ENCODE results near the gene CFH.
"Not testable (repeated sequence)": the region's sequence is repeated elsewhere in the genome, so short reads cannot be mapped to it uniquely, and the experiment has no call there.

The CFH gene

DNA sequence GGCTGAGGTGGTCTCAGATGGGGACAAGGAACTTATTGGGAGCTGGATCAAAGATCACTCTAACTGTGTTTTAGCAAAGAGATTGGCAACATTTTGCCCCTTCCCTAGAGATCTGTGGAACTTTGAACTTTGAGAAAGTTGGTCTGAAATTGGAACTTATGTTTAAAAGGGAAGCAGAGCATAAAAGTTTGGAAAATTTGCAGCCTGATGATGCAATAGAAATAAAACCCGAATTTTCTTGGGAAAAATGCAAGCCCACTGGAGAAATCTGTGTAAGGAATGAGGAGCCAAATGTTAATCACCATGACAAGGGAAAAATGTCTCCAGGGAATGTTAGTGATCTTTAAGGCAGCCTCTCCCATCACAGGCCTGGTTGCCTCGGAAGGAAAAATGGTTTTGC lies 17.2 kb downstream of the CFH start:
- no peak for DNase-seq

DNA sequence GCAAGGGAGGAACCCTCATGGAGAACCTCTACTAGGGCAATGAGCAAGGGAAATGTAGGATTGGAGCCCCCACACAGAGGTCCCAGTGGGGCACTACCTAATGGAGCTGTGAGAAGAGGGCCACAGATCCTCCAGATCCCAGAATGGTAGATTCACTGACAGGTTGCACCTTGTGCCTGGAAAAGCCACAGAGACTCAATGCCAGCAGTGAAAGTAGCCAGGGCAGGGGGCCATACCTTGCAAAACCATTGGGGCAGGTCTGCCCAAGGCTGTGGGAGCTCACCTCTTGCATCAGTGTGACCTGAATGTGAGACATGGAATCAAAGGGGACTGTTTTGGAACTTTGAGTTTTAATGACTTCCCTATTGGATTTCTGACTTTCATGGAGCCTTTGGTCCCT lies 17.9 kb downstream of the CFH start:
- no peak for DNase-seq

DNA sequence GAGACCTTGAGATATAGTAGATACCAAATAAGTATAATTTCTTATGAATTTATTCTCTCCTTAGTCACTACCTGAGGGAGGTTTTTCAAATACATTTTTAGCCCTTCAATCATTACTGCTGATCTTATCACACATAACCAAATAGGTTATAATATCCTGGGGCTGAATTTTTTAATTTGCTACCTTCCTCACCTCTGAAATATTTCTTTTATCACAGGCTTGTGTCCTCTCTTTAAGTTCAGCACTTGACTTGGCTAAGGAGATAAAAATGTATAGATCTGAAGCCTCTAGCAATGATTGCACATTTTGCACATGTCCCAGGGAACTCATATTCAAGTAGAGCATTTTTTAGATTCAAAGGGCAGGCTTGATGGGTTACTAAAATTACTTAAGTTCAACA lies 23.1 kb downstream of the CFH start:
- DNase-seq = no peak

DNA sequence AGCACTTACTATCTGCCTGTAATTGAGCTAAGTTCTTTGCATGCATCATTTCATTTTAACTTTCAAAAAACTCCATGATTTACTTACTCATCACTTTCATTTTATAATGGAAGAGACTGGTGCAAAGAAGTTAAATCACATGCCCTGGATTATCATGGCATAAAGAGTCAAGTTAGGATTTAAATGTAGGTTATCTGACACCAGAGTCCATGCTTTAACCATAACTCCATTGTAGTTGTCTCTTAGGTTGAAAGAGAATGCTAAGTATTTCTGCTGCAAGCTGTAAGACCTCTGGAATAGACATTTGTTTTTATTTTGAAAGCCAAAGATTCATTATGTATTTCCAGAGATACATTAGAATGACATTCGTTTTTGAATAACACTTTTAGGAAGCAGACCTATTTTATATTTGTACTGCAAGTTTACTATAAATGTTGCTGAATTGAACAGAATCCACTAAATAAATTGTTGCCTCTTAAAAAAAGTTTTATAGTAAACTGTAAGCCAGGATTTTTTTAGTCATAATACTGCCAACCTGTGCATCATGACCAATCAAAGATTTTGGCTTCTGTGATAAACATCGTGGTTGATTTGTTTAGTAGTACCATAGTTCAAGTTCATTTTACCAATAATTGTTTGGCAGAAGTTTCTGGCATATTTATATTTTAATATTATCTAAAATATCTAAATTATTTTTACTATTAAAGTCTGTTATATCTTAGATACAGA lies 26.1 kb downstream of the CFH start:
- no peak for DNase-seq

DNA sequence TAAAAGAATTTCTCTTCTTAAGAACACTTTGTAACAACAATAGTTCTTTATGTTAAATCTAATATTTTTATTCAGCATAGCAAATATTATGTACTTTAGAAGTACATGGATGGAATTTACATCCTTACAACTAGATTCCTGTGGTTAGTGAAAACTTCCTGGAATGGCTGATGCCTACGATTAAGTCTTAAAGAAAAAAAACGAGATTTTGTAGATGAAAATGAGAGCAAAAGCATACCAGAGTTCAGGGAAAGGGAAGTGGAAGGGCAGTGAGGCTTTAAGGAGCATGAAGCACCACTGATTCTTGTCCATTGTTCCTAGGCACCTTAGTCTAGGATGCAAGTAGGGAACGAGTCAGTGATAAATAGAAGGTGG lies 26.7 kb downstream of the CFH start:
- DNase-seq = no peak

DNA sequence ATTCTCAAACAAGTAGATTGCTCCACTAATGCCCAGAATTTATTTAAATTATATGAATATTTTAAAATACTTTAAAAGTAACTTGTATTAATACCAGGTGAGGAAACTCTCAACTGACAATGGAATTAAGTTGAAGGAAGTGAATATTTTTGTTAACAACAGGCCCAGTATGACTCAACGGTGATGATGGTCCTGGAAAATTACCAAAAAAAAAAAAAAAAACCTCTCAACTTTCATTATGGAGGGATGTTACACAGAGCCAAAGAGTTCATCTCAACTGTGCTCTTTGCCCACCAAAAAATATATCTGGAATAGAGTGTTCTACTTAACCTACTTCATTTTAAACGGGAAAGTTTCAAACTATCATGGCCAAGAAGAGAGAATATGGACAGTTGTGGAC lies 28.3 kb downstream of the CFH start:
- no peak for DNase-seq

DNA sequence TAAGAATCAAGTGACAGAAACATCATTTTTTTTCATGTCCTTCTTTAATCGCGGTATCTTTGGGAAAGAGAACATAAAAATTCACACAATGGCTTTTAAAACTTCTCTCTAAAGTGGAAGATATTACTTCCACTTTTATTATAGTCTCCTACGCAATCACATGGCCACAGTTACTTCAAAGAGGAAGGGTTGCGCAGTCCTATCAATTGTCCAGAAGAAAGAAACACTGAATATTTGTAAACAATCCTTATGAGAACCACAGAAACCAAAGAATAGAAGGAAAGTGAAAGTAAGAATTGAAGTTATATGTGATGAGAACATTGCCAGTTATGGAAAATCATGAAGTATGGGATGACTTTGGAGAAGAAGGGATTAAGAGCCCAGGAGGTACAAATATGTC lies 32.6 kb downstream of the CFH start:
- no peak for DNase-seq

DNA sequence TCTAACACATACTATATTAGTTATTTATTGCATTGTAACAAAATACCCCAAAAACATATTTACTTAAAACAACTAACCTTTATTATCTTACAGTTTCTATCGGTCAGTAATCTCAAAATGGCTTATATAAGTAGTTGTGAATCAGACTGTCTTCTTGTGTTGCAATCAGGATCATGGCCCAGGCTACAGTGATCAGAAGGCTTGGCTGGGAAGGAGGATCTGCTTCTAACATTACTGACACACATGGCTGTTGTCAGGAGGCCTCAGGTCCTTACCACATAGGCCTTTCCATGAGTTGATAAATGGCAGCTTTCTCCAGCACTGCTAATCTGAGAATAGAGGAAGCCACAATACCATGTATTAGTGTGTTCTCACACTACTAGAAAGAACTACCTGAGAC lies 33.7 kb downstream of the CFH start:
- no peak for DNase-seq

DNA sequence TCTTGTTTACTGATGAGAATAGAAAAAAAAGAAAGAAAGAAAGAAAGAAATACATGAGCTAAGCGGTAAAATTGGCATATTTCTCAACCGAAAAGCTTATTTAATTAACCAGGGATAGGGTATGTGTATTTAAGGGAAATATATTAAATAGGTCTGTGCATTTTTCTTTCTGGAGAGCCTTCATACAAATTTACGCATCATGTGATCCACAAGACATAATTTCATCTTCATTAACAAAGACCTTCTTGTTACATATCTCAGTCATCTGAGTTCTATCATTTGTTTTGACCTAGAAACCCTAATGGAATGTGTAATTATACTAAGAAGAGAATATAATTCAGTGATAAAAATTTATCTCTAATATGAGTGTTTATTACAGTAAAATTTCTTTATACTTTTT lies 37.2 kb downstream of the CFH start:
- DNase-seq = no peak

DNA sequence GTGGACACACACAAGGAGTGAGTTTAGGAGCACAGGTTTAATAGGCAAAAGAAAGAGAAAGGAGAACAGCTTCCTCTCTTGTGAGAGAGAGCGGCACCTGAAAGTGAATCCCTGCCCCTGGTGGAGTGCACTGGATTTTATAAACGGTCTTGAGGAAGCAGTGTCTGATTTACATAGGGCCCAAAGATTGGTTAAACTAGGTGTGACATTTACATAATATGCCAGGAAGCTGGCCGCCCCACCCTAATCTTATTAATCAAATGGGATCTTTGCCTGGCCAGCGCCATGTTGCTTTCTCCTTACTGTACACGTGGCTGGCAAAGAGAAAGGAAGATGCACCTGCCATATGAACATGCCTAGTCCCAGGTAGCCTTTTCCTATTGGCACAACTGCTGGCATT lies 38.7 kb downstream of the CFH start:
- no peak for DNase-seq

DNA sequence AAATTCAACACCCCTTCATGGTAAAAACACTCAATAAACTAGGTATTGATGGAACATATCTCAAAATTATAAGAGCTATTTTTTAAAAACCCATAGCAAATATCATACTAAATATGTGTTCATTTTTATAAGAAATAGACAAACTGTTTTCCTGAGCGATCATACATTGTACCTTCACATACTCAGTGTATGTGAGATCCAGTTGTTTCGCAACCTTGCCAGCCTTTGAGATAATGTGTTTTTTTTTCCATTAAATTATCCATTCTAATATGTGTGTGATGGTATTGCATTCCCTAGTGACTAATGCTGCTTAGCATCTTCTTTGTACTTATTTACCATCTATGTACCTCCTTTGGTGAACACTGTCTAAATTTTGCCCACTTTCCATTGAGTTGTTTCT lies 47.1 kb downstream of the CFH start:
- no peak for DNase-seq

DNA sequence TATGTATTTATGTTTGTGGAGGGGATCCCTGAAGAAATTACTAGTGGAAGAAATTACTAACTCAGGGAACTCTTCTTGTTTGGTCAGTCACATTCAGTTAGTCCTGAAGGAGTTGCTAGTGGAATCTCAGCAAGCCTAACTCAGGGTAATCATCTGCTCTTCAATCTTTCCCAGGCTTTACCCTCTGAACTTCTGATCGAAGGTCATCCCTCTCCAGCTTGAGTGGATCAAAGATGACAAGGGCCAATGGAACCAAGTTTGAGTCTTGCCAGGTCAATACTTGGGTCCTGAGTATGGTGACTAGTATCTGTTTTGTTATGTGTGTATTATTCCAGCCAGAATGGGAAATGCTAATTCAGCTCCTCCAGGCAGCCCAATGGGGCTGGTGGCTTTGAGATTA lies 49.3 kb downstream of the CFH start:
- no peak for DNase-seq

DNA sequence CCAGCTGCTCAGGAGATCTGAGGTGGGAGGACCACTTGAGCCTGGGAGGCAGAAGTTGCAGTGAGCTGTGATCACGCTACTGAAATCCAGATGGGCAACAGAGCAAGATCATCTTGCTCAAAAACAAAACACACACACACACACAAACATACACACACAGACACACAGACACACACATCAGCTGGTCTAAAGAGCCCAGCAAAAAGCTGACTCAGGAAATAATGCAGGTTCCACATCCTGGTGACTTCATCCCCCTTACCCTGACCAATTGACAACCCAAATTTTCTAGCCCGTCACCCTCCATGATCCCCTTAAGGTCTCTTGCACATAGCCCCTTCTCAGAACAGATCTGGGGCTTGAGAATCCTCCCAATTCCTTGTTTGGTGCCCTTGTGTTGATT lies 58.0 kb downstream of the CFH start:
- not testable (repeated sequence) for DNase-seq

DNA sequence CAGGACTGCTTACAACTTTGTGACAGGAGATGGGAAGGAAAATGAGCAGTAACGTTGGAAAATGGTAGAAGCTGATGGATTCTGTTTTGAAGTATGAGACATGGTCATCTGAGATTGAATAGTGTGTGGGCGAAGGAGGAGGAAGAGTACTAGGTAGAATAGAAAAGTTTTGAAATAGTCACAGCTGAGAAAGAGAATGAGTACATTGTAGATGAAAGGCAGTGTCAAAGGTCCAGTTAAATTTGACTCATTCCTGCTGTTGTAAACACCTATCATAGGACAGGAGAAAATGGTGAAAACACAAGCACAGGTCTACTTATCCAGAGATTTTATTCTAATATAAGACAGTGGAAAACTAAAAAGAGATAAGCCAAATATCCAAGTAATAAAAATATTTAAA lies 66.0 kb downstream of the CFH start:
- no peak for DNase-seq

DNA sequence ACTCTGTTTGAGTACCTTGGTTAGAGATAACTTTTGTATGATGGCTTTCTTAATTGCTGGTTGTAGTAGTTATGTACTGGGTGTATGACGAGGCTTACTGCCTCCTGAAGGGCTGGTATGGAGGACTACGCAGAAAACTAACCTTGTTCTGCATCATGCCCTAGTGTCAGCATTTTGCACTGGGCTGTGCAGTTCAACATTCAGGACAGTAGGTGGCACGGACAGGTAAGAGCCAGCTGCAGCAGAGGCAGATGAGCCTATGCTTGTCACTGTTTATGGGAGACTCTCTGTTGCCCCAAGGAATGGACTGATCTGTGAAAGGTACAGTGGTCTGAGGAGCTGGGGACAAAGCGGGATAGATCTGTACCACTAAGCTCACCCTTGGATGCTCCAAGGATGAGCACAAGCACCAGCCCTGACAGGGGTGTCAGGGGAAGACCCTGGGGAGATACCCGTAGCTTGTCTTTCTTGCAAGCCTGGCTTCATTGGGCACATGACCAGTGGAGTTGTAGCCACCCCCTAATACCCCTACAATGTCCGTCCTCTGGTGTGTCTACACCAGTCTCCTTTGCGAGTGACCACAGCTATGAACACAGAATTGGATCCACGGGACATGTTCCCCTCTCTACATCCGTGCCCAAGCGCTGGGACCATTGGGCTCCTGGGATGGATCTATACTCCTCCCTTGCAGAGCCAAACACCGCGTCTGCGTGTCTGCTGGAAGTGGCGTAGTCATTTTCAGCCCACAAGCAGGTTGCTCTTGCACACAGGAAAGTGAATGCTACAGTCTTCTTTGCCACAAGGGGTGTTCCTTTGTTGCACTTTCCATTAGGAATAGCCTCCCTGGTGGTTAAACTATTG lies 71.7 kb downstream of the CFH start:
- DNase-seq = no peak

DNA sequence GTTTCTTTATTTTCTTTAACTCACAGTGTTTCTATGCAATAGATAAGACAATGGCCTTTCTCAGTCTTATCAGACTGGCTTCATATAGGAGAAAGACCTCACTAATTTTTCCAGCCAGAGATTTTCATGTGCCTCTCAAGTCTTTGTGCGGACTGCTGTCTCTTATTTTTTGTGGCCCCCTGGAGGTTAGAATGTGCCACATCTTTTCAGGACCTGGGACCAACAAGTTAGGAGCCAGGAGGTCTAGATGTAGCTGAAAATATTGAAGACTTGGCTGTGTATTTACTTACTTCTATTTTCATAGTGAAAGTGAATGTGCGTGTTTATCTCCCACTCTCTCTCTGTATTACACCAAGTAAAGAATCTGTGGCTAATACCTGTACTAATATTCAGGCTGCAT lies 80.7 kb downstream of the CFH start:
- DNase-seq = no peak

DNA sequence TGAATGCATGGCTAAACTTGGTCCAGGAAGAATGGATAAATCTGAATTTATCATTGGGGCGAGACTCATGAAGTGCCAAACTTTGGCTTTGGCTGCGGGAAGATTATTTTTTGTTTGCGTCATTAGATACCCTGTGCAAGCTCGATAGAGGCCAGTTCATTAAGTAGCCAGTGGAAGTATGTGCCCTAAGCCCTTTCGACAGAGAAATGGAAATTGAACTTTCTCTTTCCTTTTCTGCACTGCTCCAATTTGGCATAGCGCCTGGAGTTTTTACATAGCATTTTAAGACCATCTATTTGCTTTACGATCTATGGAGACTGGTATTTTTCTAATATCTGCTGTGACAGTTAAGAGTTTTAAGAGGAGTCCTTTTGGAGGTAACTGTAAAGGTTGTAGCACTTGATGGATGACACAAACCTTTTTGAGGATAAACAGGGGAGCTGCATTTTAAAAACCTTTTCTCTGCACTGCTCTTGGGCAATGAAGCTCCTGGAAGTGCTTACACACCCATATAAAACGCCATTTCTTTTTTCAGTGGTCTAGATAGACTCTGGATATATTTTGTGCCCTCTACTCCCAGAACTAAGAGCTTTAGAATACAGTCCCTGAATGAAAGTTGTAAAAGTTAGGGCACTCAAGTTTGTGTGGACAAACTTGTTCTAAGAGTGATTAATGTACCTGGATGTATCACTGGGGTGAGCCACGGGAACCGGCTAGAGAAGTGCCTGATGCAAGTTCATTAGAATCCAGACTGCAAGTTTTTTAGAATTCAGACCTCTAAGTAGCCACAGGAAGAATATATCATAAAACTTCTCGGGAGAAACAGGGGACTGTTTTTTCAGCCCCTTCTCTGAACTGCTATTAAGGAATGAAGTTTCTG lies 81.5 kb downstream of the CFH start:
- DNase-seq = no peak

DNA sequence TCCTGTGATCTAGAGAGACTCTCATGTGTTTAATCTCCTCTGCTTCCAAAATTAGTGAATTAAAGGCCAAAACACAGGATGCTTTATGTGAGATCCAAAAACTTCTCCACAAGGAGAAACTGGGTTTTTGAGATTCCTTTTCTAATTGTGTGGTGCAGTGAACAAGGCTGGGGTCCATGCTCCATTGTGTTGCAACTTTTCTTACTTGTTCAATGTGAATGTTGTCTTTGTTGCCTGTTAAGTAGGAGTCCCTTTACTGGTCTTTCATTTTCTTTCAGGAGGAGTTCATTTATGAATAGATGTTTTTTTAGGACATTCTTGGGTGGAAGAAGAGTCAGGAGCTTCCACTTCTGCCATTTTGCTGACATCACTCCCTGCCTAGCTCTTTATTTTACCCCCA lies 82.2 kb downstream of the CFH start:
- no peak for DNase-seq

DNA sequence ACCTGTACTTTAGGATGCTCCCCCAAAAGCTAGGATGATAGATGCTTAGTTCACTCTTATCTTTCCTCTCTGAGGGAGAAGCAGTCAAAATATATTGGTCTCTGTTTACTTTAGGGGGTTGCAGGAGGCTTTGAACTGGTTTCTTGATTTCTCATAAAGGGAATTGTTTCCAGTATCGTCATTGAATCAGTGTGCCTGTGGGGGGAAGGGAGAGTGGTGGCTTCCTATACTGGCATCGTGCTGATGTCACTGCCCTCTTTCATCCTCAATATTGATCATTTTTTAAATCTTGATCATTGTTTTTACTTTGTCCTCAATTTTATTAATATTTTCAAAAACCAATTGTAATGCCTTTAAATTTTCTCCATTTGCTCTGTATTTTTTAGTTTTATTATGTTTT lies 82.6 kb downstream of the CFH start:
- DNase-seq = no peak

DNA sequence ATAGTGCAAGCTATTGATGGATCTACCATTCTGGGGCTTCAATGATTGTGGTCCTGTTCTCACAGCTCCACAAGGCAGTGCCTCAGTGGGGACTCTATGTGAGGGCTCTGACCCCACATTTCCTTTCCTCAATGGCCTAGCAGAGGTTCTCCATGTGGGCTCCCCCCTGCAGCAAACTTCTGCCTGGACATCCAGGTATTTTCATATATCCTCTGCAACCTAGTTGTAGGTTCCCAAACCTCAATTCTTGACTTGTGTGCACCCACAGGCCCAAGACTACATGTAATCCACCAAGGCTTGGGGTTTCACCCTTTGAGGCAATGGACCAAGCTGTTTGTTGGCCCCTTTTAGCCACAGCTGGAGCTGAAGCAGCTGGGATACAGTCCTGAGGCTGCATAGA lies 86.9 kb downstream of the CFH start:
- no peak for DNase-seq

DNA sequence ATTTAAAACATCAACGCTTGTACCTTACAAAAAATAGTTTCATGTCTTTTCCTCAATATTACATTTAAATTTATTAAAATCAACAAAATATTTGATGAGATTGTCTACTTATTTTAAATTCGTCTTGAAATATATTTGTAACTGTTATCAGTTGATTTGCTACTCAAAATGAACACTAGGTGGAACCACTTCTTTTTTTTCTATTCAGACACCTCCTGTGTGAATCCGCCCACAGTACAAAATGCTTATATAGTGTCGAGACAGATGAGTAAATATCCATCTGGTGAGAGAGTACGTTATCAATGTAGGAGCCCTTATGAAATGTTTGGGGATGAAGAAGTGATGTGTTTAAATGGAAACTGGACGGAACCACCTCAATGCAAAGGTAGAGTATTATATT lies 91.4 kb downstream of the CFH start:
- DNase-seq = not testable (repeated sequence)

DNA sequence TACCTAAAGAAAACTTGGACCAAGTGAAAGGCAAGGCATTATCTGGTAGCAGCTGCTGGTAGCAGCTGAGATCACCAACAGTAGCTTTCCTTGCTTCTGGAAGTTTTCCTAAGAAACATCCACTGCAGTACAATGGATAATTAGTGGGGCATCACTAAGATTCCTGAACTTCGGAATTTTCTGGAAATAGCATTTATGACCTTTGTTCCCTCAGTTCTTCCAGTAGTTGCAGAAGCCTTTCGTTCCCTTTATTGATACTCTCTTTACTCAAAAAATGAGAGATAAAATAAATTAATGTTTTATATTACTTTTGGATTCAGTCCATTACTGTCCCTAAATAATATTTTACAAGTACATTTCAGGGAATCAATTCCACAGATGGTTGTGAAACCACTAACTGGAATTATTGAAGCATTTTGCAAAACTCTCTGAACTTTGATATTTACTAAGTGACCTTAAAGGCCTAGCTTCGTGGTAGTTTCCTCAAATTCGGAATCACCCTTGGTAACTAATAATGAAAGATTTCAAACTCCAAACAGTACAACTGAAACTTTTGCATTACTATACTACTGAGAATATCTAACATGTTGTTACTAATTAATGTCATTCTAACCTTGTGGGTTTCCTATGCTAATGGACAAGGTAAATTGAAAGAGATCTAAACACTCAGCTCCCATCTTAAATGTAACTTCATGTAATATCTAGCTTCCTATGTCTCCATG lies 113.3 kb downstream of the CFH start:
- not testable (repeated sequence) for DNase-seq

DNA sequence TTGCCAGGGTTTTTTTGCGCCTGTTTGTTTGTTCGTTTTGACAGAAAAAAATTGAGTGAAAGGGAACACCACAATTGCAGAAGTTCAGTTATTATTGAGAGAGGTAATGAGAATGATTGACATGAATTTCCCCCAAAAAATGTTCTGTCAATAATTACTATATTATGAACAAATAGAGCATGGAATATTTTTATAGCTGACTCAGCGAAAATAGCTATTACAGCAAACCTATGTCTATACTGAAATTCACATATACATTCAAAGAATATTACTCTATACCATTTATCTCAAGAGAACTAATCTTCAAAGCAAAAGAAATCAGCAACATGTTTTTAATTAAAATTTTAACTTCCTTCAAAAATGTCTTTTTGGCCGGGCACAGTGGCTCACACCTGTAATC lies 118.0 kb downstream of the CFH start:
- DNase-seq = not testable (repeated sequence)
